Activated CD4-positive, alpha-beta T cell treated with anti-CD3 and anti-CD28 coated beads, Interleukin-2, amount 50 U/mL, for 48 hours (primary cell): ENCODE measurements around the gene FOXI1.

Experiments
- DNase-seq, 2 experiments: peaks; one replicate each; pipeline ENCODE4 v3.0.0-alpha.2; 2020

The FOXI1 gene

GRCh38 chr5:170105642-170106611 lies at the start of gene FOXI1:
FOXI1 (plus strand) TSS chr5:170105897; CDS start chr5:170105958, 61 bp downstream.
- no peak for DNase-seq

GRCh38 chr5:170056561-170057267 lies 49.0 kb upstream of the FOXI1 start:
- DNase-seq = no peak

- DNase-seq = no peak
Observed at GRCh38 chr5:170057311-170057710, 48.4 kb upstream of the FOXI1 start.

GRCh38 chr5:170059221-170059620 lies 46.5 kb upstream of the FOXI1 start:
- no peak for DNase-seq

GRCh38 chr5:170067152-170067551 lies 38.5 kb upstream of the FOXI1 start:
- DNase-seq = no peak

- DNase-seq = no peak
Observed at GRCh38 chr5:170067574-170068170, 38.0 kb upstream of the FOXI1 start.

- DNase-seq = no peak
Observed at GRCh38 chr5:170069512-170069911, 36.2 kb upstream of the FOXI1 start.

GRCh38 chr5:170070556-170071412 lies 34.9 kb upstream of the FOXI1 start:
- DNase-seq = peak; percentile 11 to 28

GRCh38 chr5:170071748-170072147 lies 33.9 kb upstream of the FOXI1 start:
- DNase-seq = no peak

GRCh38 chr5:170075696-170076095 lies 30.0 kb upstream of the FOXI1 start:
- no peak for DNase-seq

GRCh38 chr5:170076211-170076610 lies 29.5 kb upstream of the FOXI1 start:
- DNase-seq = no peak

GRCh38 chr5:170076739-170077138 lies 29.0 kb upstream of the FOXI1 start:
- DNase-seq = peak in 1 of 2 experiments; percentile 11

GRCh38 chr5:170077526-170077925 lies 28.2 kb upstream of the FOXI1 start:
- DNase-seq = no peak

GRCh38 chr5:170078458-170078857 lies 27.2 kb upstream of the FOXI1 start:
- no peak for DNase-seq

- DNase-seq = no peak
Observed at GRCh38 chr5:170078931-170079330, 26.8 kb upstream of the FOXI1 start.

GRCh38 chr5:170080217-170080616 lies 25.5 kb upstream of the FOXI1 start:
- no peak for DNase-seq

- no peak for DNase-seq
Observed at GRCh38 chr5:170080786-170081445, 24.8 kb upstream of the FOXI1 start.

- DNase-seq = no peak
Observed at GRCh38 chr5:170081616-170082015, 24.1 kb upstream of the FOXI1 start.

- DNase-seq = no peak
Observed at GRCh38 chr5:170082701-170083100, 23.0 kb upstream of the FOXI1 start.

- no peak for DNase-seq
Observed at GRCh38 chr5:170087168-170087817, 18.4 kb upstream of the FOXI1 start.

GRCh38 chr5:170092455-170093101 lies 13.1 kb upstream of the FOXI1 start:
- no peak for DNase-seq
